KMS-11 (cell line): ENCODE measurements around the gene GRIN3A.

Experiments
- H2AFZ ChIP-seq: fragments of 200-600 bp; sonication (generic); 2 replicates; pipeline ENCODE4 v1.6.1; 2016; ENCODE audit warnings: antibody characterized with exemption, mixed run types, low read depth
- H3K27ac ChIP-seq: fragments of 200-600 bp; sonication (generic); 2 replicates; pipeline ENCODE4 v1.6.1; 2016; ENCODE audit warnings: mild to moderate bottlenecking, mixed run types
- H3K27me3 ChIP-seq: fragments of 200-600 bp; sonication (generic); 2 replicates; pipeline ENCODE4 v1.6.1; 2017; ENCODE audit warnings: mild to moderate bottlenecking, low read depth, mixed run types, moderate library complexity; ENCODE audit not compliant: insufficient read depth
- H3K36me3 ChIP-seq: fragments of 200-600 bp; sonication (generic); 2 replicates; pipeline ENCODE4 v1.6.1; 2017; ENCODE audit warnings: mild to moderate bottlenecking, mixed run types; ENCODE audit not compliant: insufficient read depth
- H3K4me1 ChIP-seq: fragments of 200-600 bp; sonication (generic); 2 replicates; pipeline ENCODE4 v1.6.1; 2016; ENCODE audit warnings: mild to moderate bottlenecking, low read depth, mixed run types; ENCODE audit not compliant: poor library complexity, severe bottlenecking
- H3K4me2 ChIP-seq: fragments of 200-600 bp; sonication (generic); 2 replicates; pipeline ENCODE4 v1.7.0; 2016; ENCODE audit warnings: mild to moderate bottlenecking, mixed run types
- H3K4me3 ChIP-seq: fragments of 200-600 bp; sonication (generic); IDR thresholded peaks from 2 replicates; pipeline ENCODE4 v1.6.1; 2017; ENCODE audit warnings: low read depth, low read length, mixed read lengths; ENCODE audit not compliant: insufficient read depth
- H3K79me2 ChIP-seq: fragments of 200-600 bp; sonication (generic); 2 replicates; pipeline ENCODE4 v1.6.1; 2016; ENCODE audit warnings: low read depth, mixed run types; ENCODE audit not compliant: insufficient read depth
- H3K9ac ChIP-seq: fragments of 200-600 bp; sonication (generic); 2 replicates; pipeline ENCODE4 v1.6.1; 2016; ENCODE audit warnings: mild to moderate bottlenecking, mixed run types
- H4K20me1 ChIP-seq: fragments of 200-600 bp; sonication (generic); 2 replicates; pipeline ENCODE4 v1.6.1; 2016; ENCODE audit warnings: mild to moderate bottlenecking, mixed run types; ENCODE audit not compliant: insufficient read depth
- CTCF ChIP-seq: fragments of 200-600 bp; sonication (generic); conservative IDR thresholded peaks from 2 replicates; pipeline ENCODE4 v1.6.1; 2017; ENCODE audit warnings: low read depth, mild to moderate bottlenecking, antibody characterized with exemption, low read length, moderate library complexity, mixed read lengths

GRIN3A gene

GRCh38 chr9:101738566-101739183, at the start of gene GRIN3A:
Gene GRIN3A, minus strand, starts transcription at chr9:101738647. Its CDS starts 668 bp downstream, at chr9:101737979.
- no peaks in the 10 kb centered on the region for H3K4me1 ChIP-seq
- no peak within 1 kb of the TSS for H3K9ac ChIP-seq
- H3K27ac ChIP-seq: no peak within 1 kb of the TSS
- H3K4me3 ChIP-seq: no peak within 1 kb of the TSS
- no peaks in the 10 kb centered on the region for H3K79me2 ChIP-seq
- TF ChIP-seq CTCF: no peak
- no peak within 1 kb of the TSS for H3K4me2 ChIP-seq
- H4K20me1 ChIP-seq: no peaks in the 10 kb centered on the region
- H2AFZ ChIP-seq: 0 out of 2 replicates have a peak within 1 kb of the TSS, but pooled peaks have one; percentile 5
- no peaks in the 10 kb centered on the region for H3K36me3 ChIP-seq
- H3K27me3 ChIP-seq: no peaks in the 10 kb centered on the region

GRCh38 chr9:101787891-101788290, 49.4 kb upstream of the GRIN3A start:
- no peak overlapping the region for H3K4me2 ChIP-seq
- H3K4me1 ChIP-seq: no peaks in the 10 kb centered on the region
- H2AFZ ChIP-seq: no peak overlapping the region
- H3K9ac ChIP-seq: no peak overlapping the region
- H3K79me2 ChIP-seq: no peaks in the 10 kb centered on the region
- TF ChIP-seq CTCF: no peak
- no peaks in the 10 kb centered on the region for H3K27me3 ChIP-seq
- H3K4me3 ChIP-seq: no peak overlapping the region
- no peaks in the 10 kb centered on the region for H4K20me1 ChIP-seq
- H3K27ac ChIP-seq: no peak overlapping the region
- H3K36me3 ChIP-seq: no peaks in the 10 kb centered on the region

GRCh38 chr9:101778332-101778731, 39.9 kb upstream of the GRIN3A start:
- H3K27ac ChIP-seq: no peak overlapping the region
- no peaks in the 10 kb centered on the region for H3K36me3 ChIP-seq
- H3K4me1 ChIP-seq: no peaks in the 10 kb centered on the region
- no peak overlapping the region for H2AFZ ChIP-seq
- TF ChIP-seq CTCF: no peak
- H3K79me2 ChIP-seq: no peaks in the 10 kb centered on the region
- H3K4me3 ChIP-seq: no peak overlapping the region
- no peaks in the 10 kb centered on the region for H4K20me1 ChIP-seq
- H3K9ac ChIP-seq: no peak overlapping the region
- no peak overlapping the region for H3K4me2 ChIP-seq
- H3K27me3 ChIP-seq: no peaks in the 10 kb centered on the region

- TF ChIP-seq CTCF: no peak
- Histone ChIP-seq H3K4me1 (no peaks in the 10 kb centered on the region), H2AFZ (no peak overlapping the region), H3K4me2 (no peak overlapping the region), H3K4me3 (no peak overlapping the region), H3K27me3 (no peaks in the 10 kb centered on the region), H3K79me2 (no peaks in the 10 kb centered on the region), H3K27ac (no peak overlapping the region), H4K20me1 (no peaks in the 10 kb centered on the region), H3K36me3 (no peaks in the 10 kb centered on the region), H3K9ac (no peak overlapping the region)
Measured at GRCh38 chr9:101764472-101764871, 26.0 kb upstream of the GRIN3A start.
